ENCODE data around the gene CTBS.

DNA sequence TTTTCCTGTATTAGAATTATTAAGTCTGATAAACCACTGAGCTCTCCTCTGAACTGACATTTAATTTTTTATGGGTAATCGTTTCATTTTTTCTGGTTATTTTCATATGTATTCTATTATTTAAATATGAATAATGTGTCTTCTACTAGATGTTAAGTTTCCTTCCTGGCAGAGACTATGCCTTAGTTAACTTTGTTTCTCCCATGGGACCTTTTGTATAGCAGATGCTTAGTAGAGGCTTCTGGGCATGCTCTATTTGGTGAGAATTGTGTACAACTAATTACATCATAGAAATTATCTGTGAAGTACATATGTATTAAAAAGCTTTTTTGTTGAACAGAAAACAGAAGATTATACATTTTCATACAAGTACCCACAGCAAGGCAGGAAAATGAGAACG, 23.4 kb downstream of the CTBS start:
- no peak for TF ChIP-seq SIRT6 (IDR thresholded peaks at IDR 0.05; ENCODE audit: low read length)
- no peak for TF ChIP-seq EP300 (IDR thresholded peaks at IDR 0.05; ENCODE audit: borderline replicate concordance in 1 of 2, low read depth in 2 of 2, low read length in 2 of 2)
- no peak for TF ChIP-seq CHD2 (IDR thresholded peaks at IDR 0.05; ENCODE audit: low read length)
- no peak for TF ChIP-seq HDAC6 (IDR thresholded peaks at IDR 0.05; ENCODE audit: low read depth, low read length)
- no peak for TF ChIP-seq TAF1 (IDR thresholded peaks at IDR 0.05; ENCODE audit: low read depth, low read length)
- TF ChIP-seq ZNF274 (IDR thresholded peaks at IDR 0.05; ENCODE audit: borderline replicate concordance, extremely low read depth, low read length) = no peak
- no peak for TF ChIP-seq KDM5A (IDR thresholded peaks at IDR 0.05; ENCODE audit: low read length)
- TF ChIP-seq CHD1 (IDR thresholded peaks at IDR 0.05; ENCODE audit: low read depth, low read length) = no peak
- no peak for TF ChIP-seq RXRA (IDR thresholded peaks at IDR 0.05; ENCODE audit: insufficient read depth, low read depth, low read length)
- no peak for TF ChIP-seq POLR2A (IDR thresholded peaks at IDR 0.05; ENCODE audit: control extremely low read depth in 1 of 2, low read depth in 2 of 2, low read length in 2 of 2)
- TF ChIP-seq POLR2AphosphoS5 (IDR thresholded peaks at IDR 0.05; ENCODE audit: low read depth, low read length) = no peak
- TF ChIP-seq, protein P1, sequence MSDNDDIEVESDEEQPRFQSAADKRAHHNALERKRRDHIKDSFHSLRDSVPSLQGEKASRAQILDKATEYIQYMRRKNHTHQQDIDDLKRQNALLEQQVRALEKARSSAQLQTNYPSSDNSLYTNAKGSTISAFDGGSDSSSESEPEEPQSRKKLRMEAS (IDR thresholded peaks at IDR 0.05) = no peak

All from H1 (cell line).